ENCODE data around the gene SOX8.

SOX8 gene

GRCh38 chr16:1027501-1027815, 45.9 kb downstream of the SOX8 start:
- DNase-seq: no peak

- no peak for DNase-seq
These were observed 46.5 kb downstream of the SOX8 start for GRCh38 chr16:1028056-1028455.

- no peak for DNase-seq
These were observed 47.1 kb downstream of the SOX8 start for GRCh38 chr16:1028524-1029258.

DNA sequence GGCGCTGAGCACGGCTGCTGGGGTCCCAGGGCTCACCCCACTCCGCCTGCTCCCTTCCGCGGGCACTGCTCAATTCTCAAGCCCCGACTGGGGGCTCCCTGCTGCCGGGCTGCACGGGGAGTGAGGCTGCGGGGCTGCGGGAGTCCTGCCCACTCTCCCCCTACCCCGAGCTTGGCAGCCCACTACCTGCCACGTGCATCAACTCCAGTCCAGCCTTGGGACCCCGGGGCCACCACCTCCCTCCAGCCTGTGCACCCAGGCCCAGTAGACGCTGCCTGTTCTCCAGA, 47.6 kb downstream of the SOX8 start:
- no peak for DNase-seq

GRCh38 chr16:1030473-1030901, 48.9 kb downstream of the SOX8 start:
- no peak for DNase-seq

GRCh38 chr16:1031666-1032065, 50.1 kb downstream of the SOX8 start:
- no peak for DNase-seq

- no peak for DNase-seq
These were observed 51.0 kb downstream of the SOX8 start for GRCh38 chr16:1032607-1033006.

- no peak for DNase-seq
These were observed 51.6 kb downstream of the SOX8 start for GRCh38 chr16:1033128-1033679.

GRCh38 chr16:1034230-1035065, 52.9 kb downstream of the SOX8 start:
- no peak for DNase-seq

- no peak for DNase-seq
These were observed 53.5 kb downstream of the SOX8 start for GRCh38 chr16:1035066-1035415.

GRCh38 chr16:1036166-1036565, 54.6 kb downstream of the SOX8 start:
- DNase-seq: no peak

Measured in T-helper 9 cell (primary cell).